Dermis microvascular lymphatic vessel endothelial cell (primary cell): ENCODE measurements around the gene GNAQ. TPM values are rescaled to one million over a fixed set of nuclear protein-coding genes. Genes with fewer than 3 reads are reported as not detected.

ENCODE experiments used
- DNase-seq, 2 donors: peaks; one replicate each; pipeline versions ENCODE4 v3.0.0 to v3.0.0-alpha.2; 2010; ENCODE audit warnings: low read depth in 2 of 2
- total RNA-seq: library from RNA; depleted of rRNA; stranded (reverse); fragments of >200 nt; gene quantifications from 2 replicates; pipeline ENCODE4 v1.2.1, GENCODE V29; 2014

GNAQ gene
- total RNA-seq, 1 donor from 2014 or later = 28.6 TPM

DNA sequence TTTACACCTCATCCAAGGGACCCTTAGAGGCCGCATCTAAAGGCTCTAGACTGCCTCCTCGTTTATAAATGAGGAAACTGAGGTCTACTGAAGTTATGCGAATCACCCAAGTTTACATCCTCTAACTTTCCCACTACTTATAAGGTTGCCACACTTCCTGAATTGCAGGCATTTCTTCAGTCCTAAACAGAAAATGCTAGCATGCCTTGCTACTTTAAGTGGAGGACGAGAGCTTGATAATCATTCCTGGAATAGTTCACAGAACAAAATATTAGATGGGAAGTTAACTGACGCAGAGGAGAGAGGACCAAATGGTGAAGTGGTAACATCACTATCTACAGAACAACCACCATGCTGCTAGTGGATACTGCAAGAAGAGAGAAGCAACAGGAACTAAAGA lies 85.8 kb downstream of the GNAQ start:
- no peak for DNase-seq

DNA sequence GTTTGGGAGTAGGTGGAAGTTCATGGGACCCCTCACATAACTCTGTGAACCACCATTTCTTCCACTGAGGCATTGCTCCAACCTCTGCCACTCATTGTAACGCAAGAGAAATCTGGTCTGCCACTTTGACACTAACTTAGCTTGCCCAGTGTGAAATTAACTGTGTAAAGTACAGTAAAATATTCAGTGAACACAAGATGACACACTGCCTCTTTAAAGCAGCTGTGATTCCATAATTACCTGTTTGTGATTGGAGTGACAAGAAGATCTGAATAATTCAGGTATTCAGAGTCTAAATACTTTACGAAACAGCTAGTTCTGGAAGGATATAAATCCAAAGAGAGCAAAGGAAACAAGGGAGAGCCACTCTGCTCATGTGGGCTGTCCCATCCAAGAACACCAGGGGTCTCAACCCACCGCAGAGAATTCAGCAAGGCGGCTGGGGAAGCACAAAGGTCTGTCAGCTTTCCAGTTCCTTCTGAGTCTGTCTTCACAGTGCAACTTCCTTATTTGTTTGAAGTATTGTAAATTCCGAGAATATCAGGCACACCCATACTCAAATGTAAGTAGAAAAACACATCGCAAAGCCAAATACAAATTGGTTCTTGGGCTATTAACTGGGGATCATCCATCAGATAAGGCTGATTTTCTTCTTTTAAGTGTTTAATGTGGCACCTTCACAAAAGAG lies 86.9 kb downstream of the GNAQ start:
- DNase-seq = no peak

GRCh38 chr9:77943057-77943456 lies 88.6 kb downstream of the GNAQ start:
- DNase-seq = no peak

DNA sequence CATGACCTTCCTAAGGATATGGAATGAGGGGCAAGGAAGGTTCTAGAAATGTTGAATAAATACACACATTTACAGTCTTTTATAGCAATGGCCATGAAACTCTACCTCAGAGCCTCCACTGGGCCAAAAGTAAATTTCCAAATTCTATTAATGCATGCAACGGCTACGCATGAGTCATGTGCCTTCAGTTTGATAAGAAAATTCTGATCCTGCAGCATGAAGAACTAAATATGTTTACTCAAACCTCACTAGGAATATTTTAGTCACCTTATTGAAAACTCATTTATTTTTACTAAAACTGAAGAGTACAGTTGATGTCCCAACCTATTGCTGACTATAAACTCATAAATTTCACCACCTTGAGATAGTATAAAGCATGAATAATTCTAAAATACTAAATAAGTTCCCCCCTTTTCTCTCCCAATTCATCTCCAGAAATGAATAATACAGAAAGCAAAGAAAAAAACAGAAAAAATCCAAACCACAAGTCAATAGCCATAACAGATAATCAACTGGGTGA lies 92.4 kb downstream of the GNAQ start:
- DNase-seq = no peak

DNA sequence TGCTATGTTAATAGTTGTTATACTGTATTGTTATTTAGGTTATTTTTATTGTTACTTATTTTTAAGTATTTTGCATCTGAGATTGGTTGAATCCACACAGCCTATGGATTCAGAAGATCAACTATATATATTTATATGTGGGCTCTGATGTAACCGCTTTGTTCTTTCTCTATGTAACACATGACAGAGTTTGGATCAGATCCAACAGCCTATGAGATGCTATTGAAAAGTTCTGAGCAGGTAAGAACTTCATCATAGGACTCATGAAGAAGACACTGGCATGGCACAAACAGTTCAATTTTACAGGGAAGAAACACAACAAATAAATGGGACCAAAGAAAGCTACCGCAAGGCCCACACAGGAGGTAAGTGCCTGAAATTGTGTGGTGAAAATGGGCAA lies 93.4 kb downstream of the GNAQ start:
- no peak for DNase-seq

DNA sequence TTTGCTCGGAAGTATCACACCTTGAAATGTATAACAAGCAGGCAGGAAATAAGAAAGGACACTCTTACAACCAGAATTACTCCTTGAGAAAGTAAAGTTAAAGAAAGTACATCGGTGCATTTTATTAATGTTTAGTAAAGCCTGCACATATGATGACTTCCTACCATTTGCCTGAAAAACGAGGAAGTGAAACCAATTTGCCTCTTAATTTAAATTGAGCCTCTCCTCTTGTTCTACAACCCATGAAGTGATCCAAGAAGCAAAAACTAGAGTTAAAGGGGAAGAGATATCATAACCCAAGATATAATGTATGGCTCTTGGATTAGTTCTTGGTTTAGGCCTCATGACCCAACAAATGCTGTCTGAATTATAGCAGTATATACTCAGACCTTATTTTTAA lies 95.6 kb downstream of the GNAQ start:
- no peak for DNase-seq

DNA sequence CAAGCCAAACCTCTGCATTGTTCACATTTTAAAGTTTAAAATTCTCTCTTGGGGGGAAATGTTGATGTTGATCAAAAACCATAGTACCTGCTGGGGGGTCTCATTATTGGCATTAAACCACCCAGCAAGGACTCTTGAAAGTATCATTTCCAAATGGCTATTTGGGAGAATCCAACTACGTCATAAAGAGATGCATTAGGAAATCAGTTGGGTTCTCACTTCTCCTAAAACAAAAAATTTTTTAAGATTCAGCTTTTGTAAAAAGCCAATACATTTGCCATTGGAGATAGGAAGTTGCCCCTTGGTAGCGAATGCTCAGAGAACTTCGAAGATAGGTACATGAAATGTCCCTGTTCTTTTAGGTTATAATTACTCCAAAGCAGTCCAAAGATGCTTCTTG lies 96.4 kb downstream of the GNAQ start:
- DNase-seq = no peak

GRCh38 chr9:77933976-77934375 lies 97.6 kb downstream of the GNAQ start:
- no peak for DNase-seq

DNA sequence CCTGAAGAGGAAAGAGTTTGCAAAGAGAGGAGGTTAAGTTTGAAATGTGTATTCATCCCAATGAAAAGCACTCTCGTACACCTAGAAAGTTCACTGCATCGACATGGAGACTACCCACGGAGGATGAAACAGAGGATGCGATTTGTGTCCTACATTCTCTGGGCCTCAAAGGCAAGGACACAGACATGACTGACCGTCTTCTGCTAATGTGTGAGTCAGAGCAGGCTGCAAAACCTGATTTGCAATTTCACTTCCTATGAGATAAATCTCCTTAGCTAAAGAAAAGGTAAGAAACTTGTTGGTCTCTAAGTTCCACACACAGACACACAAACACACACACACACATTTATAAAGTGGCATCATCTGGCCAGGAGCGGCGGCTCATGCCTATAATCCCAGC lies 98.6 kb downstream of the GNAQ start:
- no peak for DNase-seq

DNA sequence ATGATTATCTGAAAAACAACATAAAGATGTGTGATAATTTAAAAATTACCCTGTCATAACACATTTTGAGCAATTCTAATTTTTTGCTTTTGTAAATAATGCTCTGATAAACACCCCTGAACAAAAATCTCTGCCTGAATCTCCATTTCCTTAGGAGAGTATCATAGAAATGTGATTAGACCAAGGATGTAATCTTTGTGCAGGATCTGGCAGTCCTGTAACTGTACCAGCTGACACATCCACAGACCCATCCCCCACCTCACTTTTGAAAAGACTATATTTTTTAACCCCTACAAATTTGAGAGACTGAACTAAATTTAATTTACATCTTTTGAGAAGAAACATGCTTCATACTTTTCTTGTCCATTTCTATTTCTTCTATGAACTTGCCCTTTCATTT lies 101.7 kb downstream of the GNAQ start:
- DNase-seq = no peak

DNA sequence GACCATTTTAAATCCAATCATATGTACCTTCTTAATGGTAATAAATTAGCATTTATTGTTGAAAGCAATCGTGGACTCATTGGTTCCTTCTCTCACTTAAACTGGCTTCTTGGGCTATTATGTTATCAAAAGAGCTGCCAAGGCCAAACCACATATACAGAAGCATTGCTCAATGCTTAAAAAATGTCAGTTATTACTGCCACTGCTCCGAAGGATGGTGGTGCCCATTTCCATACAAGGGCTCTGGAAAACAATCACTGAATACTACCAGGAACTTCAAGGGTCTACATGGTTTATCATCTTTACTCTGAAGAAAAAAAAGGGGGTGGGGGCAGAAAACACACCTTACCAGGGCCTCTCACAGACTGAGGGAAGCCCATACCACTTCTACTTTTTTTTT lies 104.3 kb downstream of the GNAQ start:
- no peak for DNase-seq

- DNase-seq = peak in 1 of 2 donors; percentile 68
These were observed 105.2 kb downstream of the GNAQ start for GRCh38 chr9:77926371-77926878.

- no peak for DNase-seq
These were observed 109.0 kb downstream of the GNAQ start for GRCh38 chr9:77922591-77922990.

DNA sequence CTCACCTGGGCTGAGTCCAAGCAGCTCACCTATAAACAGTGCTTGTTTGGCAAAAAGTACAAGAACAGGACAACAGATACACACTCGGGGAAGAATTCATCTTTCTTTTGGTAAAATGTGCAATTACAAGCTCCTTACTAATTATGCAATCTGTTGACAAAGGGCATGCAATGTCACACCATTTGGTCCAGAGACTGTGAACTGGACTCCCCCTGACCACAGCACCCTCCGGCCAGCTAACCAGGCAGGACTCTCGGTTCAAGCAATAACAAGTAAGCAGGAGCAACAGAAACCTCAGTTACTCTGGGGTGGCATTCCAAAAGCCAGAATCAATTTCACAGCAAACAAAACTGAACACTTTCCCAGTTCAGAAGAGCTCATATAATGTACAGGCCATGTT lies 113.8 kb downstream of the GNAQ start:
- no peak for DNase-seq

GRCh38 chr9:77916820-77917219 lies 114.8 kb downstream of the GNAQ start:
- DNase-seq = no peak

- DNase-seq = peak; percentile 14 to 54
These were observed 115.2 kb downstream of the GNAQ start for GRCh38 chr9:77916410-77916819.

DNA sequence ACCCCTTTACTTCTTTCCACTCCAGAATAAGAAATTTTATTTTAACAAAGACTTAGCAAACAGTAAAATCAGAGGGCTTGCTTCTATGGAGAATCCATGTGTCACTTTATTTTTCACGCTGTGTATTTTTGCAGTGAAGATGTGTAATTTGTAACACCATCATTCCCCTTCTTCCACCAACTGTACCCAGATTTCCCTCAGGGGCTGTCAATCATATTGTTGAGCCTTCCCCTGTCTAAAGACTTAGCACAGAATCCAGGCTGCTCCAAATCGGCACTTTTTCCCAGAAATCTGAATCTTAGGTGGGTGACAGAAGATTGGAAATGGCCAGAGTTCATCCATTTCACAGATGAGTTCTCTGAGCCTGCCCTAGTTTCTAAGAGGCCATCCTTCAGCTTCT lies 115.9 kb downstream of the GNAQ start:
- no peak for DNase-seq

DNA sequence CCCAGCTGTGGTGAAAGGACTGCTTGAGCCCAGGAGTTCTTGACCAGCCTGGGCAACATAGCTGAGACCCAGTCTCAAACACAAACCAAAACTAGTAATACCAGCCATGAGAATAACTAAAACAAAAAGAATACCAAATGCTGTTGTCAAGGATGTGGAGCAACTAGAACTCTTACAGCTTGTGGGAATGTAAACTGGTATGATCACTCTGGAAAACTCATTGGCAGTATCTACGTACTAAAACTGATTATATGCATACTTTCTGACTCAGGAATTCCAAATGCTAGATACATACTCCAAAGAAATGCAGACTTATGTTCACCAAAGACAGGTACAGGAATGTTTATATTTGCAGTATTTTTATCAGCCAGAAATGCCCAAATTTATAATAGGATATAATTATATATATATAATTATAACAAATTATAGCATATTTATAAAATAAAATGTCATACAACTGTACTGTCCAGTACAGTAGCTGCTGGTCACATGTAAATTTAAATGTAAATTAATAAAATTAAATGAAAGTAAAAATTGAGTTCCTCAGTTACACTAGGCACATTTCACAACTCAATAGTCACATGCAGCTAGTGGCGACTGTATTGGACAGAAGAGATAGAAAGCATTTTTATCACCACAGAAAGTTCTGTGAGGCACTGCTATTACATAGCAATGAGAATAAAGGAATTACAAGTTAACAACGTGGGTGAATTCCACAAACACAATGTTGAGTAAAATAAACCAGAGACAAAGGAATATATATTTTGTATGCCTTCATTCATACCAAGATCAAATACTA lies 118.5 kb downstream of the GNAQ start:
- DNase-seq = no peak

DNA sequence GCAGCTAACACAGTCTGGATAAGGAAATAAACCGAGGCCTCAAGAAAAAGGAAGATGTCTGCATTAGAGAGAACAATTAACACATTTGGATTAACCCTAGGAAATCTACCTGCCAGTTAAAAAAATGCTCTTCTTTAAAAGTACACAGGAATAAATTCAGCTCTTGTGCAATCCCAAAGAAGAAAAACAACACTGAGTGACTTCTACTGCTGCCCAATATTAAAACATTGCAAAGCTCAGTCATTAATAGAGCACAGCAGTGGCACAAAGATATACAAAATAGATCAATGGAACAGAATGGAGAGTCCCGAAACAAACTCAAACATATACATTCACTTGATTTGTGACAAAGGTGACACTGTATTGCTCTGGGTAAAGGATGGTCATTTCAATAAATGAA lies 119.7 kb downstream of the GNAQ start:
- DNase-seq = no peak

DNA sequence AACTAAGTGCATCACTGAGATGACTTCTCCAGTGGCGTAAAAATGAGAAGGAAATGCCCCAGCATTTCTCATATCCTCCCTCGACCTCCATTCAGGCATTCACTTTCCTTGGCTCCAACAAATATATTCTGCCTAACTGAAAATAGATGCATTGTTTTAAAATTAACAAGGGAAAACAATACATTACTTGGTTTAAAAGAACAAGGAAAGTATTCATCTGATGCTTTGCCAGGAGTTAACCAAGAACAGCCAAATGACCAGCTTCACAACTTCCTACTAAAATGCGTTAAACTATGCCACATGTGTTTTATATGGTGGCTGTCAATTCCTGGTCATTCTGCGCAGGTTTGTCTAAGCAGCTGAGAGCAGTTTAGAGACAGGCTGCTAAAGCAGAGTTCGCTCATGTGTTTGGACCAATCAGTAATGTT lies 121.4 kb downstream of the GNAQ start:
- peak in 1 of 2 donors; percentile 60 for DNase-seq

DNA sequence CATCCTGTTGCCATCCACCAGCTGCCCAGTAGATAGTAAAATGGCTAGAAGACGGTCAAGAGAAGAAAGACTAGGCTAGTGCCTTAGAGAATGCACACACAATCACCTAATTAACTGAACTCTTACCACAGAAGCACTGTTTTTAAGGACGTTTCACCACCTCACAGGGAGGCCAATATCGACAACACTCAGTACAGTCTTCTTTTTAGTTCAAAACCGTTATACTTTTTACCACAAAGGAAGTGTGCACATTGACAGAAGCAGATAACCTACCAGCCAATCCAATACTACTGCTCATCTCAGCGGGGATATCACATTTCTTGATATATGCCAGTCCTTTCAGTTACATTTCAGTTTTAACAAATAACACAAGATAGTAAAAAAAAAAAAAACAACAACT lies 122.3 kb downstream of the GNAQ start:
- no peak for DNase-seq

DNA sequence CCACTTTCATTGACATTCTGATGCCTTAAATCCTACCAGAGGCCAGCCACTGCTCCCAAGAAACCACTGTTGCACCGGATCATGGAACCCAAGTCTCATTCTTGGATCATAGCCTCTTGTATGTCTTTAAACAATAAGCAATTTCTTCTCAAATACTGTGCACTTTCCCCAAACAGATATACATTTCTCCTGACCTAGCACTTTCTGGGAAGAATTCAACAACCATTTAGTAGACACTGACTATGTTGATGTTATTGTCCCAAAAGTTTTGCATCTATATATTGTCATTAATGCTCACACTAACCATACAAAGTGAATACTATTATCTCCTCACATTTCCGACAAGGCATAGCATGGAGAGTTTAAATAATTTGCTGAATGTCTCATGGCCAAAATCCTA lies 123.3 kb downstream of the GNAQ start:
- DNase-seq = no peak

DNA sequence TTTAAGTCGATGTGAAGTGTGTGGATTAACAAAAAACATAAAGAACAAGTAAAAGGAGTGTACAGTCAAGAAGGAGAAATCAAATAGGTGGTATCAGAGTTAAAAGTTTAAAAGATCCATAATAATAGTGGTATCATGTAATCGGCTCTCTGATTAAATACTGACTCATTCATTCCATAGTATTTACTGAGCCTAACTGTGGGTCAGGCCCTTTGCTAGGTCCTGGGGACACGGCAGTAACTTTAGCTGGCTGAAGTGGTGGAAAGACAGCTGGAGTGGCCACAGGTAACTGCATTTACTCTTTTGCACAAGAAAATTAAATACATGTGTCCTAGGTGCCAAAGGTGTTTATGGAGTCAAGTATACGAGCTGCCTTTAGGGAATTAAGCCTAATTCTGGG lies 124.0 kb downstream of the GNAQ start:
- no peak for DNase-seq
